Skeletal muscle satellite cell (primary cell): ENCODE data around the gene NSUN2.
"Not testable (repeated sequence)": the region's sequence is repeated elsewhere in the genome, so short reads cannot be mapped to it uniquely, and the experiment has no call there.

Source experiments
- H3K27me3 ChIP-seq: 2 replicates; pipeline ENCODE4 v1.7.0; 2013; ENCODE audit warnings: low read length; ENCODE audit not compliant: control insufficient read depth, insufficient read depth
- H3K36me3 ChIP-seq: 2 replicates; pipeline ENCODE4 v1.7.0; 2013; ENCODE audit warnings: mild to moderate bottlenecking, control low read depth, low read length; ENCODE audit not compliant: insufficient read depth
- H3K4me1 ChIP-seq: 2 replicates; pipeline ENCODE4 v1.7.0; 2013; ENCODE audit warnings: low read length; ENCODE audit not compliant: control insufficient read depth, insufficient read depth
- H3K4me2 ChIP-seq: 2 replicates; pipeline ENCODE4 v1.7.0; 2013; ENCODE audit warnings: mild to moderate bottlenecking, low read length
- H3K4me3 ChIP-seq: 2 replicates; pipeline ENCODE4 v1.7.0; 2013; ENCODE audit warnings: low read length
- H3K9ac ChIP-seq: 2 replicates; pipeline ENCODE4 v1.7.0; 2013; ENCODE audit warnings: mild to moderate bottlenecking, low read depth, low read length, moderate library complexity
- H3K9me3 ChIP-seq: replicated peaks from 2 replicates; pipeline ENCODE4 v1.7.0; 2013; ENCODE audit warnings: mild to moderate bottlenecking, control low read depth, low read length

NSUN2 gene

GRCh38 chr5:6667648-6668047, 34.8 kb upstream of the NSUN2 start:
- H3K27me3 ChIP-seq = no peaks in the 10 kb centered on the region
- H3K9ac ChIP-seq = no peak overlapping the region

DNA sequence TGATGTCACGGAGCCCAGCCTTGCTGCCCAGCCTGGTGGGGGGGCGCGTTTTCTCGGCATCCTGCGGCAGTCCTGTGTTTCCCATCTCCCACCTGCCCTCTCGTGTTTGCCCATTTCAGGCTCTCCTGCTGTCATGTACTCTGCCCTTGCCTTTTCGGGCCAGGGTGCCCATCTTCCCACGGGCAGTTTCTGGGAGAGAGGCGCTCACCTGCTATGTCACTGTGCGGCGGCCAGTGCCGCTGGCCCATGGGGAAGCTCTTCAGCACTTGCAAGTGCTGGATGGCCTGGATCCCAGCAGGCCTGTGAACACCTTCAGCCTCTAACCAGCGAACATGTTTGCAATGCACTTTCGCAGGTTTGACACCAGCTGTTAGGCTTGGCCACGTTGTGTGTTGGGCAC, 33.9 kb upstream of the NSUN2 start:
- Histone ChIP-seq H3K4me2 (no peak overlapping the region), H3K4me1 (no peaks in the 10 kb centered on the region), H3K27me3 (no peaks in the 10 kb centered on the region), H3K4me3 (no peak overlapping the region), H3K9ac (no peak overlapping the region), H3K9me3 (no peaks in the 10 kb centered on the region), H3K36me3 (peaks cover 12% of the 10 kb centered on the region)

More at GRCh38 chr5:6667648-6668047, 34.8 kb upstream of the NSUN2 start:
- H3K4me1 ChIP-seq = no peaks in the 10 kb centered on the region
- no peak overlapping the region for H3K4me3 ChIP-seq
- H3K36me3 ChIP-seq = peaks cover 12% of the 10 kb centered on the region
- no peak overlapping the region for H3K4me2 ChIP-seq
- no peaks in the 10 kb centered on the region for H3K9me3 ChIP-seq

- Histone ChIP-seq H3K4me1 (no peaks in the 10 kb centered on the region), H3K27me3 (no peaks in the 10 kb centered on the region), H3K4me2 (no peak overlapping the region), H3K4me3 (no peak overlapping the region), H3K9ac (no peak overlapping the region), H3K36me3 (peaks cover 40% of the 10 kb centered on the region), H3K9me3 (peaks cover 9% of the 10 kb centered on the region)
Measured at GRCh38 chr5:6660688-6661087, 27.8 kb upstream of the NSUN2 start.

DNA sequence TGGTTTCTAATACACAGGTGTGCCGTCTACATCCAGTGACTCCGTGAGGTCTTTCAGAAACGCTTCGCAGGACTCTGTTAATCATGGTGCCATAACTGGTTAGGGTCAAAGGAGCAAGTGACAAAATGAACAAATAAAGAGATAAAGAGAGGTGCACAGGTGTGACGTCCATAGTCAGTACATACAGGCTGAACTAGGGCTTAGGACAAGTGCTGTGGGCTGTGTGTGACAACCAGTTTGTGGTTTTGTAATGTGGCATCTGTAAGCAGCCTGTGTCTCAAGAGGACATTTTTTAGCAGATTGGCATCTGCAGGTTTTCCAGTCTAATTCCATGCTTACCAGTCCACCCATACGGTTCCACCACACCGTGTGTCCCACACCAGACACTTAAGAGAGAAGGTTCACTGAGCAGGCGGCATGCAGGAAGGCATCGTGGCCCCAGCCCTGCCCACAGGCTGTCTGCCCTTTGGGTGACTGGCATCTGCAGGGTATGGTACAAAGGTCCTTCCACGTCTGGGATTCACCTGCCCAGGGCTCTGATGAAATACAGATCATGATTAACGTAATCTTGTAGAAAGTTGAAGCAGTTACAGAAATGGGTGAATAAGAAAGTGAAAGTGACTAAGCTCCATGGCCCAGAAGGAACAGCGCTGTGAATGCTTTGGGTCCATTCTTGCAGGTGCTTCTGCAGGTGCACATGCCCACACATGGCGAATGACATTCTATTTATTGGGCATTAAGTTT, 27.3 kb upstream of the NSUN2 start:
- no peaks in the 10 kb centered on the region for H3K27me3 ChIP-seq
- H3K4me1 ChIP-seq = no peaks in the 10 kb centered on the region
- H3K9ac ChIP-seq = no peak overlapping the region
- H3K4me3 ChIP-seq = no peak overlapping the region
- H3K9me3 ChIP-seq = peaks cover 9% of the 10 kb centered on the region
- H3K36me3 ChIP-seq = peaks cover 45% of the 10 kb centered on the region
- H3K4me2 ChIP-seq = no peak overlapping the region

DNA sequence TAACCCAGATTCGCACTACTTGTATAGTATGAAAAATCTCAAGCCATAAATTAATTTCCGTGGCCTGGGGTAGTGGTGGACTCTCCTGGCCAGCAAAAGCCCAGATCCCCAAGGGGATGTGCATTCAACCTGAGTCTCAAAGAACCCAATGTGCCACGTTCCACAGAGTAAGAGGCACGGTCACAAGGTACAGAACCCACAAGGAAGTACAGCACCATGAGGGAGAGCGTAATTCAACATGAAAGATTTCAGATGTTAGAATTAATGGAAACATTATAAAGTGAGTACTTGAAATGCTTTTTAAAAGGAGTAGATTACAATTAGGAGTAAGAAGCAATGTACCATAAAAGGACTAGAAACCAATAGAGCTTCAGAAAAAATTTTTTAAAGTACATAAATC, 23.8 kb upstream of the NSUN2 start:
- H3K4me1 ChIP-seq = no peaks in the 10 kb centered on the region
- H3K9me3 ChIP-seq = peaks cover 9% of the 10 kb centered on the region
- H3K4me2 ChIP-seq = no peak overlapping the region
- no peak overlapping the region for H3K9ac ChIP-seq
- no peak overlapping the region for H3K4me3 ChIP-seq
- no peaks in the 10 kb centered on the region for H3K27me3 ChIP-seq
- peaks cover 49% of the 10 kb centered on the region for H3K36me3 ChIP-seq

DNA sequence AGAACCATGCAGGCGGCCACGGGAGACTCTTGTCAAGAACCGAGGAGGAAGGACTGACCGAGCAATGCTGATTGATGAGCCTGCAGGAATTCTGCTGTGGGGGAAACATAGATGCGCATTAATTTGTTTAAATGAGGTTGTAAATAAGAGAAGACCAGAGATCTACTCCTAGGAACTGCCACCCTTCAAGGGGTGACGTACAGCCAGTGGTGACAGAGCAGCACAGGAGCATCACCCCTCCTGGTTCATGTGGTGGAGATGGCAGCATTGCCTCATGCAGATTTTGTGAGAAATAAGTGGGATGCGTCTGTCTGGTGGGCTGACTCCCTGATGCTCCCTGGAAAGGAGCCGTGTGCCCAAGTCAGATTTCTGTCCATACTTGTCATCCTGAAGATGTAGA, 22.6 kb upstream of the NSUN2 start:
- peaks cover 9% of the 10 kb centered on the region for H3K9me3 ChIP-seq
- H3K4me2 ChIP-seq = no peak overlapping the region
- H3K9ac ChIP-seq = no peak overlapping the region
- H3K4me3 ChIP-seq = no peak overlapping the region
- peaks cover 49% of the 10 kb centered on the region for H3K36me3 ChIP-seq
- H3K4me1 ChIP-seq = no peaks in the 10 kb centered on the region
- no peaks in the 10 kb centered on the region for H3K27me3 ChIP-seq

DNA sequence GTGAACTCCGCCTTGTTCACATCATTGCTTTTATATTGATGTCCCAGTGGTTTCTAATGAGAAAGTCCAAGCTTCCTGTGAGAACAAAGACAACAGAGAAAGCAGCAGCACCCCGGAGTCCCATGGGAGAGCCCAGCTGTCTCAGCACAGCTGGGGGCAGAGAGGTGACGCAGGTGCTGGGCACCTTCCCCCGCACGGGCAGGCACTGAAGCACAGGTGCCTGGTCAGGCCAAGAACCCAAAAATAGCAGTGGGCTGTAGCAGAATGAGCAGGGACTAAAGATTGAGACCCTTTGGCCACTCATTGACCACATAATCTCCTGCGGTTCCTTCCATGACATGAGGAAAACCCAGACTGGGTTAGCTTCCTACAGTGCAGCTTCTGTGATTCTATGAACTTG, 19.2 kb upstream of the NSUN2 start:
- no peak overlapping the region for H3K4me2 ChIP-seq
- H3K36me3 ChIP-seq = peaks cover 25% of the 10 kb centered on the region
- H3K4me1 ChIP-seq = no peaks in the 10 kb centered on the region
- H3K9me3 ChIP-seq = peaks cover 8% of the 10 kb centered on the region
- H3K4me3 ChIP-seq = no peak overlapping the region
- H3K9ac ChIP-seq = no peak overlapping the region
- no peaks in the 10 kb centered on the region for H3K27me3 ChIP-seq

DNA sequence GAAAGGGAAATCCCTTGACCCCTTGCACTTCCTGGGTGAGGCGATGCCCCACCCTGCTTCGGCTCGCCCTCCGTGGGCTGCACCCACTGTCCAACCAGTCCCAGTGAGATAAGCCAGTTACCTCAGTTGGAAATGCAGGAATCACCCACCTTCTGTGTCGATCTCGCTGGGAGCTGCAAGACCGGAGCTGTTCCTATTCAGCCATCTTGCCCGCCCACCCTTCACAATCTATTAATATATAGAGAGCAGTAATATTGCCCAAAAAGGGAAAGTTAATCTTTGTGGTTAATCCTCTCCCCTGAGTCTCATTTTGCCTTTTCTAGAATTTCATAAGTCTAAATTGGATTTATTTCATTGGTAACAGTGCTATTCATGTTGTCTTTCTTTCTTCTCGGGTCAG, 16.8 kb upstream of the NSUN2 start:
- H3K9me3 ChIP-seq = no peaks in the 10 kb centered on the region
- H3K4me3 ChIP-seq = no peak overlapping the region
- no peaks in the 10 kb centered on the region for H3K27me3 ChIP-seq
- peaks cover 12% of the 10 kb centered on the region for H3K36me3 ChIP-seq
- H3K9ac ChIP-seq = no peak overlapping the region
- H3K4me2 ChIP-seq = no peak overlapping the region
- no peaks in the 10 kb centered on the region for H3K4me1 ChIP-seq

- no peak overlapping the region for H3K9ac ChIP-seq
- no peak overlapping the region for H3K4me3 ChIP-seq
- H3K27me3 ChIP-seq = no peaks in the 10 kb centered on the region
- no peaks in the 10 kb centered on the region for H3K4me1 ChIP-seq
- no peaks in the 10 kb centered on the region for H3K9me3 ChIP-seq
- no peak overlapping the region for H3K4me2 ChIP-seq
- H3K36me3 ChIP-seq = peaks cover 12% of the 10 kb centered on the region
Measured at GRCh38 chr5:6649186-6649585, 16.3 kb upstream of the NSUN2 start.

DNA sequence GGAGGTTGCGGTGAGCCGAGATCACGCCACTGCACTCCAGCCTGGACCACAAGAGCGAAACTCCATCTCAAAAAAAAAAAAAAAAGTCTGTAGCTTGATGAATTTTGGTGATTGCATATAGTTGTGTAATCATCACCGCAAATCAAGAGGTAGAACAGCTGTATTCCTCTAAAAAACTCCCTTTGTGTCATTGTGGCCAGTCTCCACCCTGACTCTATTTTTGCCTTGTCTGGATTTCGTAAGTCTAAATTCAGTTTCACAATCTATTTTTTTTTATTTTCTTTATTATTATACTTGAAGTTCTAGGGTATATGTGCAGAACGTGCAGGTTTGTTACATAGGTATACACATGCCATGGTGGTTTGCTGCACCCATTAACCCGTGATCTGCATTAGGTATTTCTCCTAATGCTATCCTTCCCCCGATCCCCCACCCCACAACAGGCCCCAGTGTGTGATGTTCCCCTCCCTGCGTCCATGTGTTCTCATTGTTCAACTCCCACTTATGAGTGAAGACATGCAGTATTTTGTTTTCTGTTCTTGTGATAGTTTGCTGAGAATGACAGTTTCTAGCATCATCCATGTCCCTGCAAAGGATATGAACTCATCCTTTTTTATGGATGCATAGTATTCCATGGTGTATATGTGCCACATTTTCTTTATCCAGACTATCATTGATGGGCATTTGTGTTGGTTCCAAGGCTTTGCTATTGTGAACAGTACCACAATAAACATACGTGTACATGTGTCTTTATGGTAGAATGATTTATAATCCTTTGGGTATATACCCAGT, 12.9 kb upstream of the NSUN2 start:
- not testable (repeated sequence) for H3K9me3 ChIP-seq, H3K4me3 ChIP-seq, H3K36me3 ChIP-seq, H3K9ac ChIP-seq, H3K27me3 ChIP-seq, H3K4me1 ChIP-seq, H3K4me2 ChIP-seq

DNA sequence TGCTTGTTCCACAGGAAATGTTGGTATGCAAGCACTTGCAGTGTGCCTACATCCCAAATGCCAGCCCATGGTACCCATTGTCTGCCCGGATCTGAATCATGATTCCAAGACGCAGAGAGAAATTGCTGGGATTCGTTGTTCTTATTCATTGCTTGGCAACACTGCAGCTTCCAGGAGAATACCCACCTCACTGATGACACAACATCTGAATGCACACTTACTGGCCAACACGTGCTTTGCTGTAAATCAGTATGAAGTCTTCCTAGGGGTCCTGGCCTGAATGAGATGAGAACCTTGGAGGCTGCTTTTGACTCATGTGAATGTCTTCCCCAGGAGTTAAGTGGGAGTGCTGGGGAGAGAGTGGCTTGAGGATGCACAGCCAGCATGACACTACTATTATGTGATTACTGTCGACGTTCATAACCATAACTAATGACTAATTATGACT, 12.0 kb upstream of the NSUN2 start:
- Histone ChIP-seq H3K27me3 (no peaks in the 10 kb centered on the region), H3K4me2 (no peak overlapping the region), H3K9me3 (no peaks in the 10 kb centered on the region), H3K9ac (no peak overlapping the region), H3K36me3 (peaks cover 4% of the 10 kb centered on the region), H3K4me1 (no peaks in the 10 kb centered on the region), H3K4me3 (no peak overlapping the region)

DNA sequence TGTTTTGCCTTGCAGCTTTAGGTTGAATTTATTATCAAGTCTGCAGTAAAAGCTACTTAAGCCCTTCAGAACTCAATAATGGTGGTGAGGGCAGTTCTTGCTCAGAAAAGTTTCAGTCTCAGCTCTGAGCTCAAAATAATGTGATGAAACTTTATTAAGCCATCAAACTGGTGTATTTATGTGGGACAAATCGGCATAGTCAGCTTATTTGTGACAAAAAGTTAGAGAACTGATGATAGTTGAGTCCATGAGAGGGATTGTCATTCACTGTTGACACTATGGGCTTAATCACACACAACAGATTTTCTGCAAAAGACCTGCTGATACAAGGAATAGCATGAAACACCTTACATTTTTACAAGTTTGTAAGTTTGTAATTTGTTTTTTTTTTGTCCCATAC, 9.8 kb upstream of the NSUN2 start:
- H3K4me3 ChIP-seq = no peak overlapping the region
- H3K9me3 ChIP-seq = no peaks in the 10 kb centered on the region
- H3K36me3 ChIP-seq = peaks cover 4% of the 10 kb centered on the region
- no peaks in the 10 kb centered on the region for H3K27me3 ChIP-seq
- no peak overlapping the region for H3K9ac ChIP-seq
- H3K4me2 ChIP-seq = no peak overlapping the region
- H3K4me1 ChIP-seq = no peaks in the 10 kb centered on the region
